ENCODE data around the gene LMNB1.

The LMNB1 gene

GRCh38 chr5:126819253-126819652 is 42.3 kb downstream of the LMNB1 start:
- no peak overlapping the region for H3K4me3 ChIP-seq (IDR thresholded peaks at IDR 0.05; ENCODE audit: insufficient read depth, low read depth, low read length)
- no peaks in the 10 kb centered on the region for H4K20me1 ChIP-seq (ENCODE audit: insufficient read depth)
- no peak overlapping the region for H2AFZ ChIP-seq (ENCODE audit: low read depth)
- H3K36me3 ChIP-seq (ENCODE audit: insufficient read depth) = peaks cover 22% of the 10 kb centered on the region
- no peaks in the 10 kb centered on the region for H3K27me3 ChIP-seq (ENCODE audit: insufficient read depth, low read depth)
- no peak overlapping the region for H3K4me2 ChIP-seq
- no peak overlapping the region for H3K9ac ChIP-seq
- no peak for TF ChIP-seq CTCF (conservative IDR thresholded peaks at IDR 0.05; ENCODE audit: low read depth, low read length)
- peaks cover 47% of the 10 kb centered on the region for H3K79me2 ChIP-seq (ENCODE audit: insufficient read depth, low read depth)
- H3K4me1 ChIP-seq (ENCODE audit: low read depth, poor library complexity, severe bottlenecking) = peaks cover 19% of the 10 kb centered on the region
- no peak overlapping the region for H3K27ac ChIP-seq

DNA sequence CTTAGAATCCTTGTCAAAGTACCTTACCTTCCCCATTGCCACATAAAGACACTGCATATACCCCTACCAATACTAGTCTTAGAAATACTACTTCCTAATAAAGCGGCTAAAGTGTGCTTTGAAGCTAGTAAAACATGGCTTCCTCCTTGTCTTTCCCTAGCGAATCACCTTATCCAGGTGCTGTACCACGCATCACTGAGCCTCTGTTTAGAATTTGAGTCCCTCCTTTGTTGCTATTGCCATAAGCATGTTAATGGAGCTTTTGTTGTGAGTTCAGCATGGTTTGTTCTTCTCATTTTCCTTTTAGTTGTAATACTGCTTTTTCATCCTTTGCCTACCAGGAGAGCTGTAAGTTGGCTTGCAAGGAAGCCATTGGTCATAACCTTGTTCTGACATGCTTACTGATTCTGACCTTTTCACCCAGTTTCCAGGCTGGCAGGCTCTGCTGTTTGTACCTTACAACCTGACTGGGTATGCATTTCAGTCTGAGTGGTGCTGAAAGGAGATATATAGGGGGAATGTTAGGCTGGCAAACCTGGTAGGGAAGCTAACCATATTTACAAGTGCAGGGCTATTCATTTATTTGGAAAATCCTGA is 49.8 kb downstream of the LMNB1 start:
- no peaks in the 10 kb centered on the region for H4K20me1 ChIP-seq (ENCODE audit: insufficient read depth)
- no peak overlapping the region for H3K4me2 ChIP-seq
- no peak for TF ChIP-seq CTCF (conservative IDR thresholded peaks at IDR 0.05; ENCODE audit: low read depth, low read length)
- peaks cover 17% of the 10 kb centered on the region for H3K79me2 ChIP-seq (ENCODE audit: insufficient read depth, low read depth)
- H3K4me1 ChIP-seq (ENCODE audit: low read depth, poor library complexity, severe bottlenecking) = peaks cover 10% of the 10 kb centered on the region
- H3K27me3 ChIP-seq (ENCODE audit: insufficient read depth, low read depth) = no peaks in the 10 kb centered on the region
- H3K36me3 ChIP-seq (ENCODE audit: insufficient read depth) = peaks cover 37% of the 10 kb centered on the region
- no peak overlapping the region for H3K27ac ChIP-seq
- no peak overlapping the region for H3K4me3 ChIP-seq (IDR thresholded peaks at IDR 0.05; ENCODE audit: insufficient read depth, low read depth, low read length)
- H2AFZ ChIP-seq (ENCODE audit: low read depth) = no peak overlapping the region
- no peak overlapping the region for H3K9ac ChIP-seq

DNA sequence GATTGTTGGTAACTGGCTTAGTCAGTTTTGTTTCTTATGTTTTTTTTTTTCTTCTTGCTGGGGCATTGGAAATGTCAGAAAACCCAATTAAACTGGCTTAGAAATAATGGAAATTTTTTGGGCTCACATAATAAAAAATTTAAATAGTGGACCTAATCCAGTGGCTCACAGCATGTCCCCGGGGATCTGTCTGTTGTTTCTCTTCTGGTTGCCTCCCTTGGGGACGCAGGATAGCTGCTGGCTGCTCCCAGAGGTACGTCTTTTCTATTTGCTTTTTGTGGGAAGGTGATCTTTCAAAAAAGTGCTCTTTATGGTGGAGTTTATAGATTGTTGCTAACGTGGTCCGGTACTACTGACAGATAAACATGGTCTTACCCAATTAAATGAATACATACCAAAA is 52.2 kb downstream of the LMNB1 start:
- Histone ChIP-seq H3K4me3 (IDR thresholded peaks at IDR 0.05; ENCODE audit: insufficient read depth, low read depth, low read length) (no peak overlapping the region), H3K79me2 (ENCODE audit: insufficient read depth, low read depth) (peaks cover 15% of the 10 kb centered on the region; the same call in 1 of the 2 replicates), H3K4me2 (no peak overlapping the region), H2AFZ (ENCODE audit: low read depth) (no peak overlapping the region), H3K9ac (no peak overlapping the region), H3K4me1 (ENCODE audit: low read depth, poor library complexity, severe bottlenecking) (peaks cover 10% of the 10 kb centered on the region), H4K20me1 (ENCODE audit: insufficient read depth) (peaks cover 3% of the 10 kb centered on the region; the same call in 1 of the 2 replicates), H3K36me3 (ENCODE audit: insufficient read depth) (peaks cover 36% of the 10 kb centered on the region), H3K27me3 (ENCODE audit: insufficient read depth, low read depth) (no peaks in the 10 kb centered on the region), H3K27ac (no peak overlapping the region)
- TF ChIP-seq CTCF (conservative IDR thresholded peaks at IDR 0.05; ENCODE audit: low read depth, low read length) = no peak

DNA sequence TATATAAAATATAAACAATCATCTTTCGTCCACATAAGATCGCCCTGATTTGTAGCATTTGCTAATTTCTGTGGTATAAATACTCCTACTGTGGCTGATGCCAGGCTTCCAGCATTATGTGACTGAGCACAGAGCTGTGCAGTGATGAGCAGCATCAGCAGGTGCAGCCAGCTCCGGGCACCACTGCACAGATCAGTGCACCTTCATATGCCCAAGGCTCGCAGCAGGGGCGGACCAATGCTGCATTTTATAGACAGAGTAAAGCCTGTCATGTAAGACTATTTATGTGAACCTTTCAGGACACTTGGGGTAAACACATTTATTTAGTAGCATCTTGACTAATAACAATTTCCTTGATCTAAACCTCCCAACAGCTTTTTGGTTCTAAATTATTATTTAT is 53.1 kb downstream of the LMNB1 start:
- peaks cover 36% of the 10 kb centered on the region; the same call in 1 of the 2 replicates for H3K36me3 ChIP-seq (ENCODE audit: insufficient read depth)
- H3K27ac ChIP-seq = no peak overlapping the region
- H3K4me2 ChIP-seq = no peak overlapping the region
- peaks cover 10% of the 10 kb centered on the region; the same call in 1 of the 2 replicates for H3K79me2 ChIP-seq (ENCODE audit: insufficient read depth, low read depth)
- peaks cover 3% of the 10 kb centered on the region; the same call in 1 of the 2 replicates for H4K20me1 ChIP-seq (ENCODE audit: insufficient read depth)
- H2AFZ ChIP-seq (ENCODE audit: low read depth) = no peak overlapping the region
- no peaks in the 10 kb centered on the region for H3K27me3 ChIP-seq (ENCODE audit: insufficient read depth, low read depth)
- H3K4me1 ChIP-seq (ENCODE audit: low read depth, poor library complexity, severe bottlenecking) = peaks cover 10% of the 10 kb centered on the region
- no peak overlapping the region for H3K4me3 ChIP-seq (IDR thresholded peaks at IDR 0.05; ENCODE audit: insufficient read depth, low read depth, low read length)
- H3K9ac ChIP-seq = no peak overlapping the region
- TF ChIP-seq CTCF (conservative IDR thresholded peaks at IDR 0.05; ENCODE audit: low read depth, low read length) = no peak
